GM18870 (cell line): ENCODE data around the gene GRK5.

ENCODE experiments used
- ATAC-seq: cut with Tn5 transposase; IDR thresholded peaks from one replicate; pipeline ENCODE4 v1.9.1; 2021; ENCODE audit warnings: moderate library complexity; ENCODE audit not compliant: unreplicated experiment

Gene GRK5

GRCh38 chr10:119373294-119374102 is 166.1 kb downstream of the GRK5 start:
- no peak for ATAC-seq

- ATAC-seq = no peak
Measured at GRCh38 chr10:119374236-119374635, 166.9 kb downstream of the GRK5 start.

- no peak for ATAC-seq
Measured at GRCh38 chr10:119375574-119376272, 168.4 kb downstream of the GRK5 start.

GRCh38 chr10:119377451-119377957 is 170.1 kb downstream of the GRK5 start:
- ATAC-seq = no peak

- ATAC-seq = no peak
Measured at GRCh38 chr10:119377958-119378736, 170.8 kb downstream of the GRK5 start.

- no peak for ATAC-seq
Measured at GRCh38 chr10:119378737-119379067, 171.3 kb downstream of the GRK5 start.

- ATAC-seq = no peak
Measured at GRCh38 chr10:119379466-119380071, 172.2 kb downstream of the GRK5 start.

- no peak for ATAC-seq
Measured at GRCh38 chr10:119383174-119383856, 175.9 kb downstream of the GRK5 start.

- no peak for ATAC-seq
Measured at GRCh38 chr10:119384127-119384526, 176.8 kb downstream of the GRK5 start.

- no peak for ATAC-seq
Measured at GRCh38 chr10:119386666-119387065, 179.3 kb downstream of the GRK5 start.

GRCh38 chr10:119388849-119389345 is 181.5 kb downstream of the GRK5 start:
- no peak for ATAC-seq

GRCh38 chr10:119391440-119392251 is 184.3 kb downstream of the GRK5 start:
- ATAC-seq = no peak

GRCh38 chr10:119393019-119393418 is 185.6 kb downstream of the GRK5 start:
- ATAC-seq = no peak

- ATAC-seq = no peak
Measured at GRCh38 chr10:119393421-119393820, 186.1 kb downstream of the GRK5 start.

- no peak for ATAC-seq
Measured at GRCh38 chr10:119393845-119394244, 186.5 kb downstream of the GRK5 start.

- ATAC-seq = no peak
Measured at GRCh38 chr10:119394657-119395279, 187.4 kb downstream of the GRK5 start.

GRCh38 chr10:119395280-119396007 is 188.1 kb downstream of the GRK5 start:
- ATAC-seq = no peak

- no peak for ATAC-seq
Measured at GRCh38 chr10:119396008-119396708, 188.8 kb downstream of the GRK5 start.
